Mesothelial cell of epicardium (in vitro differentiated cells): ENCODE measurements around the gene COPG2. TPM values are rescaled to one million over a fixed set of nuclear protein-coding genes. Genes with fewer than 3 reads are reported as not detected.

Source experiments
- DNase-seq, 2 experiments: peaks; one replicate each; pipeline ENCODE4 v3.0.0; 2021; ENCODE audit warnings: low spot score in 2 of 2; ENCODE audit not compliant: unreplicated experiment in 2 of 2
- H3K27ac Mint-ChIP-seq: 2 replicates; pipeline ENCODE4 v1.8.0; 2021; ENCODE audit warnings: mixed read lengths
- H3K27me3 Mint-ChIP-seq: 2 replicates; pipeline ENCODE4 v1.8.0; 2021; ENCODE audit warnings: low read depth, mixed read lengths
- H3K36me3 Mint-ChIP-seq: 2 replicates; pipeline ENCODE4 v1.8.0; 2021; ENCODE audit warnings: mixed read lengths
- H3K4me1 Mint-ChIP-seq: 2 replicates; pipeline ENCODE4 v1.8.0; 2021; ENCODE audit warnings: mixed read lengths
- H3K4me3 Mint-ChIP-seq: 2 replicates; pipeline ENCODE4 v1.8.0; 2021; ENCODE audit warnings: mild to moderate bottlenecking, moderate library complexity, mixed read lengths
- H3K9me3 Mint-ChIP-seq: 2 replicates; pipeline ENCODE4 v1.8.0; 2021; ENCODE audit warnings: mixed read lengths
- total RNA-seq: library from RNA; stranded (reverse); gene quantifications from 3 replicates; pipeline ENCODE4 v1.2.1, GENCODE V29; 2021
- TF ChIP-seq, protein P1 (sequence below): fragments of 200-600 bp; sonication (generic); IDR thresholded peaks from one replicate; pipeline ENCODE4 v1.5.0; 2021; ENCODE audit warnings: antibody characterized with exemption; ENCODE audit not compliant: unreplicated experiment

The COPG2 gene
- total RNA-seq, 1 donor from 2014 or later, result 54.1 TPM

DNA sequence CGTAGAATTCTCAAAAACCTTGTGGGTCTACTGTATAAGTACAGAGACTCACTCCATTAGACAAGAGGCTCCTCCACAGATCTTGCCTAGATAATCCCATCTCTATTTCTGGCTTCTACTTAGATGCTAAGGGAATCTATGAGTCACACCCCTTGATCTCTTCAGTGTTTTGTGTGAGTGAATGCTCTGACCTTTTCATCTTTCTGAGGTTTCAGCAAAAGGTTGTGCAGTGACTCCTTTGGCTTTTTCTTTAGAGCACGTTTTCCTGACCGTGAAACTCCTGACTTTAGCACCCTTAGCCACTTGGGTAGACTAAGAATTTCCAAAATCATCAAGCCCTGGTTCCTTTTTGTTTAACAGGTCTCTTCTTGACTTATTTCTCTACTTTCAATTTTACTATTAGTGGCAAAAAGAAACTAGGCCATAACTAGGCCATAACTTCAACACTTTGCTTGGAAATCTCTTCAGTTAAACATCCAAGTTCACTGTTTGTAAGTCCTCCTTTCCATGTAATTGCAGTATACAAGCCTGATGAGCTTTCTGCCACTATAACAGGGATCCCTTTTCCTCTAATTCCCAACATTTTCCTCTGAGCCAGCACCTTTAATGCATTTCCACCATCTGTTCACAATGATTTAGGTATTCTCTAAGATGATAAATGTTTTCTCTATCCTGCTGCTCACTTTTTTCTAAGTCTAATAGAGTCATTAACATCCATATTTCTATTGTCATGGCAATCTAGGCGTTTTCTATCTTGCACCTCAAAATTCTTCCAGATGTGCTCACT is 19.4 kb downstream of the COPG2 start:
- Mint-ChIP-seq H3K27ac (no peak overlapping the region), H3K27me3 (no peaks in the 10 kb centered on the region), H3K9me3 (peaks cover 44% of the 10 kb centered on the region), H3K36me3 (peaks cover 69% of the 10 kb centered on the region), H3K4me3 (no peak overlapping the region), H3K4me1 (no peaks in the 10 kb centered on the region)
- TF ChIP-seq, protein P1, sequence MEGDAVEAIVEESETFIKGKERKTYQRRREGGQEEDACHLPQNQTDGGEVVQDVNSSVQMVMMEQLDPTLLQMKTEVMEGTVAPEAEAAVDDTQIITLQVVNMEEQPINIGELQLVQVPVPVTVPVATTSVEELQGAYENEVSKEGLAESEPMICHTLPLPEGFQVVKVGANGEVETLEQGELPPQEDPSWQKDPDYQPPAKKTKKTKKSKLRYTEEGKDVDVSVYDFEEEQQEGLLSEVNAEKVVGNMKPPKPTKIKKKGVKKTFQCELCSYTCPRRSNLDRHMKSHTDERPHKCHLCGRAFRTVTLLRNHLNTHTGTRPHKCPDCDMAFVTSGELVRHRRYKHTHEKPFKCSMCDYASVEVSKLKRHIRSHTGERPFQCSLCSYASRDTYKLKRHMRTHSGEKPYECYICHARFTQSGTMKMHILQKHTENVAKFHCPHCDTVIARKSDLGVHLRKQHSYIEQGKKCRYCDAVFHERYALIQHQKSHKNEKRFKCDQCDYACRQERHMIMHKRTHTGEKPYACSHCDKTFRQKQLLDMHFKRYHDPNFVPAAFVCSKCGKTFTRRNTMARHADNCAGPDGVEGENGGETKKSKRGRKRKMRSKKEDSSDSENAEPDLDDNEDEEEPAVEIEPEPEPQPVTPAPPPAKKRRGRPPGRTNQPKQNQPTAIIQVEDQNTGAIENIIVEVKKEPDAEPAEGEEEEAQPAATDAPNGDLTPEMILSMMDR, result no peak
- no peak for DNase-seq

DNA sequence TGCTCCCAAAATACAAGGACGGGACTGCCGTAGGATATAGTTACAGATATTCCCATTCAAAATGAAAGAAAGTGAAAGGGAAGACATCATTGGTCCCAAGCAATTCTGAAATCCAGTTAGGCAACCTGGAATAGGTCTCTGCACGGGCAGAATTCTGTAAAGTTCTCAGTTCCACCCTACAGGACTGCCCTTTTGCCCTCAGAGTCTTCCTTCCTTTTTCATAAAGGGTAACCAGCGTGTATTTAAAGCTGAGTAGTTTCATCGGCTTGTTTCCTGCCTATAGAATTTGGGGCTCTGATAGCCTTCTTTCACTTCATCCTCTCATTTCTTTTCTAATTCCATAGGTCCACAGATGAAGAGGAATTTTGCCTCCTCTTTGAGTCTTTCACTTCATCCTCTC is 20.0 kb downstream of the COPG2 start:
- Mint-ChIP-seq H3K4me1 (no peaks in the 10 kb centered on the region), H3K36me3 (peaks cover 70% of the 10 kb centered on the region), H3K4me3 (no peak overlapping the region), H3K9me3 (peaks cover 44% of the 10 kb centered on the region), H3K27me3 (no peaks in the 10 kb centered on the region), H3K27ac (no peak overlapping the region)
- no peak for DNase-seq
- TF ChIP-seq, protein P1, result no peak

DNA sequence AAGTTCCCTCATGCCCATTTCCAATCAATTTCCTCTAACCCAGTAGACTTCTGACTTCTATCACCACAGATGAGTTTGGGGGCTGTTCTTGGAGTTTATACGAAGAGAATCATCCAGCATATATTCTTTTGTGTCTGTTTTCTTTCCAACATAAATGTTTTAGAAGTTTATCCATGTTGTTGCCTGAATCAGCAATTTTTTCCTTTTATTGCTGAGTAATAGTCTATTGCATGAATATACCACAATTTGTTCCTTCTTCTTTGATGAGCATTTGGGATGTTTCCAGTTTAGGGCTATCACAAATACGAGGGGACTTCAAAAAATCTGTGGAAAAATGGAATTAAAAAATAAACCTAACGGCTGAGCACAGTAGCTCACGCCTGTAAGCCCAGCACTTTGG is 26.2 kb downstream of the COPG2 start:
- DNase-seq, result no peak
- Mint-ChIP-seq H3K4me1 (no peaks in the 10 kb centered on the region), H3K27ac (no peak overlapping the region), H3K9me3 (peaks cover 41% of the 10 kb centered on the region), H3K27me3 (no peaks in the 10 kb centered on the region), H3K4me3 (no peak overlapping the region), H3K36me3 (peaks cover 77% of the 10 kb centered on the region)
- TF ChIP-seq, protein P1, result no peak

DNA sequence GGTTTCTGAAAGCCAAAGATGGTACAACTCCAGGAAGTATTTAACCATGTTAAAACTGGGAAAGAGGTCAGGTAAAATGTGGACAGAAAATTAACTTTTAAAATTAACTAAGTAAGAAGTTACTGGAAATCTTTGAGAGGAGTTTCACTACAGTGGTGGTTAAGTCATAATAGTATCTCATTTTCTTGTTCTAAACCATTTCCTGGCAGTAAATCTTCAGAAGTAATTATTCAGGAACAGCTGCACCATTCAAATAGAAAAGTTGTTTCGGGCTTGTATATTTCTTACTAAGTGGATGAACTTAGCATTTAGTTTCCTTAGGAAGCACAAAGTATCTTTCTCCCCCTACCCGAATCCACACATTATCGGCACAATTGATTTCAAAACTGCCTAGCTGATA is 27.1 kb downstream of the COPG2 start:
- no peak for DNase-seq
- no peak overlapping the region for H3K4me3 Mint-ChIP-seq
- H3K4me1 Mint-ChIP-seq, result no peaks in the 10 kb centered on the region
- H3K27me3 Mint-ChIP-seq, result no peaks in the 10 kb centered on the region
- TF ChIP-seq, protein P1, result no peak
- peaks cover 80% of the 10 kb centered on the region for H3K36me3 Mint-ChIP-seq
- H3K27ac Mint-ChIP-seq, result no peak overlapping the region
- peaks cover 44% of the 10 kb centered on the region for H3K9me3 Mint-ChIP-seq

DNA sequence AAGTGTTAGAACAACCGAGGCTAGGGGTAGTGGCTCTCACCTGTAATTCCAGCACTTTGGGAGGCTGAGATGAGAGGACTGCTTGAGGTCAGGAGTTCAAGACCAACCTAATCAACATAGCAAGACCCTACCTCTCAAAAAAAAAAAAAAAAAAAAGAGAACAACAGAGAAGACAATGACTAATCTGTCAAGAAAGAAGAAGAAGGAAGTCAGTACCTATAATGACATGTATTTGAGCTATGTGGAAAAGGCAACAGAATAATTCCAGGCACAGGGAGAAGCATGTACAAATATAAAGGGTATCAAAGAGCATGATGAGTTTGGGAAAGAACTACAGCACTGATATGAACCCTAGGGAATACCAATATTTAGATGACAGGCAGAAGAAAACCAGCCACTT is 27.5 kb downstream of the COPG2 start:
- no peak for DNase-seq
- H3K36me3 Mint-ChIP-seq, result peaks cover 79% of the 10 kb centered on the region
- no peaks in the 10 kb centered on the region for H3K27me3 Mint-ChIP-seq
- TF ChIP-seq, protein P1, result no peak
- H3K4me3 Mint-ChIP-seq, result no peak overlapping the region
- no peak overlapping the region for H3K27ac Mint-ChIP-seq
- H3K9me3 Mint-ChIP-seq, result peaks cover 45% of the 10 kb centered on the region
- no peaks in the 10 kb centered on the region for H3K4me1 Mint-ChIP-seq
